Lung (tissue), 12 donors: ENCODE results near the gene SMTNL2. TPM values are rescaled to one million over a fixed set of nuclear protein-coding genes. Genes with fewer than 3 reads are reported as not detected.

Source experiments
- ATAC-seq: fragments of 200-7000 bp; cut with Tn5 transposase; one replicate; pipeline ENCODE4 v1.9.1; 2020; ENCODE audit warnings: moderate number of reproducible peaks; ENCODE audit not compliant: insufficient read depth, low FRiP score
- DNase-seq, 3 donors: peaks; one replicate each; pipeline ENCODE4 v3.0.0-alpha.2; 2013 to 2017
- H3K27ac ChIP-seq, 2 donors: one replicate each; pipeline ENCODE4 v1.5.1; 2013; ENCODE audit warnings: mild to moderate bottlenecking in 2 of 2, moderate library complexity in 2 of 2, control low read depth in 1 of 2, inconsistent platforms in 1 of 2, low read depth in 1 of 2, low read length in 1 of 2
- H3K27me3 ChIP-seq, 3 donors: one replicate each; pipeline ENCODE4 v1.5.1; 2013; ENCODE audit warnings: low read length in 2 of 3; ENCODE audit not compliant: control insufficient read depth in 3 of 3, insufficient read depth in 3 of 3
- H3K36me3 ChIP-seq, 4 donors: one replicate each; pipeline ENCODE4 v1.5.1; 2013; ENCODE audit warnings: low read length in 4 of 4, mild to moderate bottlenecking in 1 of 4, moderate library complexity in 1 of 4; ENCODE audit not compliant: control insufficient read depth in 4 of 4, insufficient read depth in 4 of 4
- H3K4me1 ChIP-seq, 5 donors: one replicate each; pipeline ENCODE4 v1.5.1; 2013; ENCODE audit warnings: low read length in 5 of 5, mild to moderate bottlenecking in 2 of 5, moderate library complexity in 1 of 5; ENCODE audit not compliant: control insufficient read depth in 5 of 5, insufficient read depth in 5 of 5
- H3K4me3 ChIP-seq: one replicate; pipeline ENCODE4 v1.5.1; 2013; ENCODE audit warnings: mild to moderate bottlenecking, control low read depth, moderate library complexity
- H3K9ac ChIP-seq, 2 donors: one replicate each; pipeline ENCODE4 v1.5.1; 2013; ENCODE audit warnings: low read length in 2 of 2, control low read depth in 1 of 2; ENCODE audit not compliant: insufficient read depth in 1 of 2
- H3K9me3 ChIP-seq, 4 donors: one replicate each; pipeline ENCODE4 v1.5.1; 2013; ENCODE audit warnings: low read length in 3 of 4, mild to moderate bottlenecking in 1 of 4, moderate library complexity in 1 of 4; ENCODE audit not compliant: control insufficient read depth in 4 of 4, insufficient read depth in 3 of 4
- CTCF ChIP-seq: IDR thresholded peaks from 2 replicates; pipeline ENCODE4 v1.5.1; 2012; ENCODE audit warnings: mild to moderate bottlenecking; ENCODE audit errors: control extremely low read depth, extremely low read depth
- WGBS, 2 donors: extraction: QIAGEN DNeasy Blood & Tissue Kit; methylation state at CpG; one replicate each; pipeline ENCODE4 v1.1.7; 2013; 5-methylcytosine and 5-hydroxymethylcytosine counted together
- polyA plus RNA-seq, 2 donors: library from polyadenylated mRNA; stranded (reverse); fragments of 200-250 nt; gene quantifications; one replicate each; pipeline ENCODE4 v1.2.1, GENCODE V29; 2013
- total RNA-seq, 2 donors: library from RNA; depleted of rRNA in 1 of 2; stranded (reverse); fragments of >200 nt in 1 of 2; gene quantifications; one replicate each; pipeline ENCODE4 v1.2.1, GENCODE V29; 2014 to 2021
- donor health status: control.
- donor health status: control.
- donor health status: Bipolar disorder and iron deficiency.
- donor health status: healthy.
- donor health status: DM: yes; HTN: yes; CAD: no.

Gene SMTNL2
- total and polyA plus RNA-seq, 4 donors = 1.5 to 18.1 (median 6.9) TPM

- peaks cover 0 to 41% (median 16%) of the 10 kb centered on the region in 5 donors for H3K4me1 ChIP-seq
- peaks cover 0 to 2% (median 0%) of the 10 kb centered on the region in 4 donors for H3K9me3 ChIP-seq
- H3K4me3 ChIP-seq = no peak overlapping the region
- TF ChIP-seq CTCF = no peak
- no peaks in the 10 kb centered on the region for H3K27me3 ChIP-seq
- 57 to 71% methylated on average over 7 of the region's 7 CpGs for WGBS, 2 donors
- H3K27ac ChIP-seq = no peak overlapping the region
- ATAC-seq (no peak), DNase-seq (no peak)
- no peaks in the 10 kb centered on the region for H3K36me3 ChIP-seq
- H3K9ac ChIP-seq = no peak overlapping the region
Measured at GRCh38 chr17:4582101-4582501, 2.2 kb upstream of the SMTNL2 start.

- no peak overlapping the region for H3K9ac ChIP-seq
- H3K36me3 ChIP-seq = no peaks in the 10 kb centered on the region
- WGBS, 2 donors = 83% methylated on average over 8 of the region's 8 CpGs
- DNase-seq = no peak
- H3K27me3 ChIP-seq = no peaks in the 10 kb centered on the region
- no peak overlapping the region for H3K4me3 ChIP-seq
- no peak overlapping the region for H3K27ac ChIP-seq
- peaks cover 0 to 2% (median 0%) of the 10 kb centered on the region in 4 donors for H3K9me3 ChIP-seq
- peaks cover 0 to 42% (median 15%) of the 10 kb centered on the region in 5 donors for H3K4me1 ChIP-seq
- no peak for TF ChIP-seq CTCF
- no peak for ATAC-seq
Measured at GRCh38 chr17:4582691-4583090, 1.6 kb upstream of the SMTNL2 start.

DNA sequence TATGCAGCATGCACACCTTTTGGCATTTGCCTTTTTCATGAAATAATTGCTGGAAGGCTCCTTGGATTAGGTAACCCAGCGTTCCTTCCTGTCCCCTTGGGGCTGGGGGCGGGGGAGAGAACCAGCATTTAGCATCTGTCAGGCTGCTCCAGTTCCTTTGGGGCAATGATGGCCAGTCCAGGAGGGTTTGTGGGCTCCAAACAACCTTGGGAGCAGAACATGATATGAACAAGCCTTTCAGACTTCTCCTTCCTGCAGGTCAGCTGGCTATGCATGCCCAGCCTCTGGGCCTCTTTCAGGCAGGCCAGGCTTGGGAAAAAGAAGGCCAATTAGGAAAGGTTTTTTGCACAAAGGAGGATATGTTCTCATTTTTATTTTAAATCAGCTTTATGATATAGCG lies 1.1 kb upstream of the SMTNL2 start:
- H3K27ac ChIP-seq = no peak overlapping the region
- no peaks in the 10 kb centered on the region for H3K27me3 ChIP-seq
- H3K4me1 ChIP-seq = peaks cover 0 to 48% (median 15%) of the 10 kb centered on the region in 5 donors
- peak overlapping the region in 1 of 2 donors; percentile 3 for H3K9ac ChIP-seq
- ATAC-seq = no peak
- no peak for TF ChIP-seq CTCF
- DNase-seq = no peak
- H3K9me3 ChIP-seq = peaks cover 0 to 2% (median 0%) of the 10 kb centered on the region in 4 donors
- 57 to 70% methylated on average over 3 of the region's 3 CpGs for WGBS, 2 donors
- H3K36me3 ChIP-seq = no peaks in the 10 kb centered on the region
- no peak overlapping the region for H3K4me3 ChIP-seq

- peak; percentile 73 to 81 (median 74) for DNase-seq
- no peaks in the 10 kb centered on the region for H3K36me3 ChIP-seq
- H3K27me3 ChIP-seq = no peaks in the 10 kb centered on the region
- ATAC-seq = peak; percentile 24
- TF ChIP-seq CTCF = no peak
- peaks cover 0 to 2% (median 0%) of the 10 kb centered on the region in 4 donors for H3K9me3 ChIP-seq
- peaks cover 0 to 49% (median 15%) of the 10 kb centered on the region in 5 donors for H3K4me1 ChIP-seq
- peak overlapping the region in 1 of 2 donors; percentile 3 for H3K9ac ChIP-seq
- WGBS, 2 donors = 20 to 30% methylated on average over 12 of the region's 12 CpGs
- H3K27ac ChIP-seq = no peak overlapping the region
- H3K4me3 ChIP-seq = no peak overlapping the region
Measured at GRCh38 chr17:4583782-4584100, 588 bp upstream of the SMTNL2 start.
